NCI-H446 treated with DMSO at 0.1 percent for 48 hours (cell line): Measurements from ENCODE around the gene MFAP1.
A peak's percentile ranks its signal among the peaks of the same experiment; 100 is the strongest.
"Not testable (repeated sequence)": the region's sequence is repeated elsewhere in the genome, so short reads cannot be mapped to it uniquely, and the experiment has no call there.

ENCODE experiments used
- DNase-seq: peaks from one replicate; lab custom pipeline; 2025; lab: John Stamatoyannopoulos, UW

MFAP1 gene

GRCh38 chr15:43824302-43825246, at the start of gene MFAP1:
TSS of gene MFAP1 (minus strand) at chr15:43824690. CDS start at chr15:43824569, 121 bp downstream.
- peak; percentile 94 for DNase-seq

GRCh38 chr15:43873651-43874050, 49.2 kb upstream of the MFAP1 start:
- DNase-seq: no peak

GRCh38 chr15:43872416-43873020, 48.0 kb upstream of the MFAP1 start:
- peak; percentile 7 for DNase-seq

GRCh38 chr15:43871835-43872234, 47.3 kb upstream of the MFAP1 start:
- DNase-seq: no peak

GRCh38 chr15:43868406-43868805, 43.9 kb upstream of the MFAP1 start:
- DNase-seq: no peak

GRCh38 chr15:43867096-43867495, 42.6 kb upstream of the MFAP1 start:
- no peak for DNase-seq

- not testable (repeated sequence) for DNase-seq
Observed at GRCh38 chr15:43866636-43867035, 42.1 kb upstream of the MFAP1 start.

GRCh38 chr15:43859546-43859945, 35.1 kb upstream of the MFAP1 start:
- DNase-seq: no peak

- no peak for DNase-seq
Observed at GRCh38 chr15:43854801-43855200, 30.3 kb upstream of the MFAP1 start.

- no peak for DNase-seq
Observed at GRCh38 chr15:43852607-43853006, 28.1 kb upstream of the MFAP1 start.

GRCh38 chr15:43851251-43851650, 26.8 kb upstream of the MFAP1 start:
- DNase-seq: no peak

- DNase-seq: no peak
Observed at GRCh38 chr15:43845421-43845820, 20.9 kb upstream of the MFAP1 start.

GRCh38 chr15:43832485-43832884, 8.0 kb upstream of the MFAP1 start:
- DNase-seq: not testable (repeated sequence)

- not testable (repeated sequence) for DNase-seq
Observed at GRCh38 chr15:43831519-43832052, 7.1 kb upstream of the MFAP1 start.

- DNase-seq: not testable (repeated sequence)
Observed at GRCh38 chr15:43830691-43831275, 6.3 kb upstream of the MFAP1 start.

- not testable (repeated sequence) for DNase-seq
Observed at GRCh38 chr15:43829951-43830540, 5.6 kb upstream of the MFAP1 start.

- DNase-seq: no peak
Observed at GRCh38 chr15:43828061-43828657, 3.7 kb upstream of the MFAP1 start.

GRCh38 chr15:43826508-43827341, 2.2 kb upstream of the MFAP1 start, which contains the start of gene WDR76:
TSS of gene WDR76 (plus strand) at chr15:43827002. CDS start at chr15:43827033, 31 bp downstream.
- peak; percentile 76 for DNase-seq

- DNase-seq: no peak
Observed at GRCh38 chr15:43826029-43826507, 1.6 kb upstream of the MFAP1 start.

GRCh38 chr15:43825305-43825704, 815 bp upstream of the MFAP1 start:
- DNase-seq: not testable (repeated sequence)
